K562 (cell line): ENCODE data around the gene ZNF513. TPM values are rescaled to one million over a fixed set of nuclear protein-coding genes. Genes with fewer than 3 reads are reported as not detected.

Experiments used
- ELF1 ChIP-seq: fragments of 200-800 bp; sonication (Bioruptor generic); IDR thresholded peaks from 2 replicates; pipeline ENCODE4 v1.6.1; 2016; ENCODE audit warnings: missing genetic modification characterization, missing compliant biosample characterization
- ELF2 ChIP-seq: fragments of 250-450 bp; sonication (Bioruptor Pico); IDR thresholded peaks from 2 replicates; pipeline ENCODE4 v1.5.0; 2021; ENCODE audit warnings: mild to moderate bottlenecking
- HDAC2 ChIP-seq: fragments of 450-650 bp; IDR thresholded peaks from 2 replicates; pipeline ENCODE4 v1.6.1; 2016; ENCODE audit warnings: mild to moderate bottlenecking
- KAT2B ChIP-seq: IDR thresholded peaks from one replicate; pipeline ENCODE4 v1.6.1; 2012; ENCODE audit warnings: low read depth, mild to moderate bottlenecking, control low read depth, inconsistent platforms, low read length, moderate library complexity
- KHSRP ChIP-seq: fragments of 450-650 bp; IDR thresholded peaks from 2 replicates; pipeline ENCODE4 v1.6.1; 2017
- MTA3 ChIP-seq: fragments of 450-650 bp; formaldehyde crosslinking; IDR thresholded peaks from 2 replicates; pipeline ENCODE4 v1.6.1; 2017; ENCODE audit warnings: mild to moderate bottlenecking, borderline replicate concordance
- POLR2AphosphoS2 ChIP-seq: IDR thresholded peaks from 2 replicates; pipeline ENCODE4 v1.6.1; 2012; ENCODE audit warnings: low read length, improper control_type of control experiment
- PTTG1 ChIP-seq: fragments of 450-650 bp; IDR thresholded peaks from 2 replicates; pipeline ENCODE4 v1.6.1; 2016; ENCODE audit warnings: low read depth, mild to moderate bottlenecking, missing genetic modification characterization, missing compliant biosample characterization
- RBFOX2 ChIP-seq: fragments of 200-400 bp; formaldehyde crosslinking; IDR thresholded peaks from 2 replicates; pipeline ENCODE4 v1.6.1; 2017; ENCODE audit warnings: low read depth, mild to moderate bottlenecking, low read length, moderate library complexity
- RBM22 ChIP-seq: fragments of 200-400 bp; formaldehyde crosslinking; IDR thresholded peaks from 2 replicates; pipeline ENCODE4 v1.6.1; 2018; ENCODE audit warnings: low read length, low read depth; ENCODE audit not compliant: poor library complexity, severe bottlenecking
- TAL1 ChIP-seq: fragments of 450-650 bp; IDR thresholded peaks from 2 replicates; pipeline ENCODE4 v1.6.1; 2016; ENCODE audit warnings: mild to moderate bottlenecking
- TARDBP ChIP-seq: fragments of 450-650 bp; IDR thresholded peaks from 2 replicates; pipeline ENCODE4 v1.6.1; 2016
- ZNF165 ChIP-seq: fragments of 250-450 bp; sonication (Bioruptor Pico); IDR thresholded peaks from 2 replicates; pipeline ENCODE4 v1.4.0; 2020; ENCODE audit warnings: borderline replicate concordance
- polyA plus RNA-seq, 8 experiments: library from polyadenylated mRNA; depleted of rRNA in 4 of 8; stranded (reverse) in 5 of 8; unstranded in 3 of 8; fragments of >200 nt; fragmentation: Nextera tagmentation in 2 of 8; fragmentation: Illumina TruSeq in 1 of 8; extraction: Ambion mirVana in 2 of 8; extraction: Trizol in 1 of 8; gene quantifications; 2 replicates each; pipeline versions ENCODE4 v1.2.1 to v1.2.3, GENCODE V29; 2011 to 2014; ENCODE audit warnings: inconsistent platforms in 1 of 8, missing spikeins in 1 of 8
- total RNA-seq, 7 experiments: library from RNA; depleted of rRNA in 6 of 7; stranded (reverse); fragments of >200 nt in 6 of 7; fragmentation: Illumina TruSeq in 2 of 7; extraction: Trizol in 2 of 7; gene quantifications; 2 replicates each; pipeline versions ENCODE4 v1.2.1 to v1.2.3, GENCODE V29; 2011 to 2021; ENCODE audit warnings: low replicate concordance in 1 of 7
- TF ChIP-seq, protein P1 (sequence below): fragments of 250-450 bp; sonication (Bioruptor Pico); IDR thresholded peaks from 2 replicates; pipeline ENCODE4 v1.8.0; 2021; ENCODE audit warnings: mild to moderate bottlenecking, moderate library complexity
- TF ChIP-seq, protein P2 (sequence below): fragments of 250-450 bp; sonication (Bioruptor Pico); IDR thresholded peaks from 2 replicates; pipeline ENCODE4 v1.9.0; 2021; ENCODE audit warnings: mild to moderate bottlenecking, inconsistent platforms
- TF ChIP-seq, protein P3 (sequence below), 3 experiments: fragments of 200-800 bp in 1 of 3; fragments of 250-450 bp in 1 of 3; fragments of 450-650 bp in 1 of 3; sonication (Bioruptor Pico) in 1 of 3; sonication (Bioruptor generic) in 1 of 3; formaldehyde crosslinking in 1 of 3; IDR thresholded peaks; 2 replicates each; pipeline versions ENCODE4 v1.6.1 to v1.8.0; 2016 to 2022; ENCODE audit warnings: mild to moderate bottlenecking in 2 of 3, missing genetic modification characterization in 2 of 3, missing compliant biosample characterization in 1 of 3, moderate library complexity in 1 of 3
- TF ChIP-seq, protein P4 (sequence below): fragments of 450-650 bp; IDR thresholded peaks from 2 replicates; pipeline ENCODE4 v1.6.1; 2014; ENCODE audit warnings: low read depth, mild to moderate bottlenecking, moderate library complexity, borderline replicate concordance

ZNF513 gene
- total and polyA plus RNA-seq, 9 of the 15 experiments (the other 6 are each of a cell fraction or from before 2014, with no cell fraction given): 0.04 to 13.6 (median 4.4) TPM

DNA sequence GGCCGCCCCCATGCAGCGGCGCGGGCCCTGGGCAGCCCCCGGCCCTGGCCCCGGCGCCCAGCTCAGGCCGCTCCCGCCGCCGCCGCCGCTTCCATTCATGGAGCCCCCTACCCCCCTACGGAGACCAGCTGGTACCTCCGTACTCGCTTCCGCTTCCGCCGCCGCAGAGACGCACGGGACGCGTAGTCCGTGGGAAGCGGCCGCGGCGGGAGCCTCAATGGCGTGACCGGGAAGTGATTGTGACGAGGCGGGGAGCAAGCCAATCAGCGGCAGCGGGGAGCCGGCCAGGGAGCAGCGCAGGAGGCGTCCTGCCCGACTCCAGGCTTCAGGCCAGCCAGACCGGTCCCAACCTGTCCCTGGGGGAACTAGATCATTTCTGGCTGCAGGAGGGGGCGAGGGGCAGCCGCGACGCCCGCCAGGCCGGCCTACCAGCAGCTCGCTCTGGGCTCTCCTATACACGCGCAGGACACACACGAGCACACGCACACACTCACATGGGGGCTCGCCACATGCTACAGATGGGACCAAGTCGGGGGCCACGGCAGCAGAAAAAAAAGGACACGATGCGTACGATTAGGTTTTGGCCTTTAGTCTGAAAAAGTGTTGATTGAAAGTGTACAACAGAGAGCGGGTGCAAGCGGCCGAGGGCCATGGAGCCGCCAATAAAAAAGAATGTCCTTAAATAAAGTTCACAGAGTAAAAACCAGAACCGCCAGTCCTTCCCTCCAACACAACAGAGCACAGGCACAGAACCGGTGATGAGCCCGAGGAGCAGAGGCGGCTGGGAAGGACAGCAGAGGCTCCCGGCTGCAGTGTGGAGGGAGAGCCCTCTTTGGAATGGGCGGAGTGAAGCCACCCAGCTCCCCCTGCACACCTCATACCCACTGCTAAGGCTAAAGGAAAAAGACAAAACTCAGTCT is at the start of gene ZNF513 (continued):
- TF ChIP-seq, protein P1, sequence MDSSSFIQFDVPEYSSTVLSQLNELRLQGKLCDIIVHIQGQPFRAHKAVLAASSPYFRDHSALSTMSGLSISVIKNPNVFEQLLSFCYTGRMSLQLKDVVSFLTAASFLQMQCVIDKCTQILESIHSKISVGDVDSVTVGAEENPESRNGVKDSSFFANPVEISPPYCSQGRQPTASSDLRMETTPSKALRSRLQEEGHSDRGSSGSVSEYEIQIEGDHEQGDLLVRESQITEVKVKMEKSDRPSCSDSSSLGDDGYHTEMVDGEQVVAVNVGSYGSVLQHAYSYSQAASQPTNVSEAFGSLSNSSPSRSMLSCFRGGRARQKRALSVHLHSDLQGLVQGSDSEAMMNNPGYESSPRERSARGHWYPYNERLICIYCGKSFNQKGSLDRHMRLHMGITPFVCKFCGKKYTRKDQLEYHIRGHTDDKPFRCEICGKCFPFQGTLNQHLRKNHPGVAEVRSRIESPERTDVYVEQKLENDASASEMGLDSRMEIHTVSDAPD: no peak
- TF ChIP-seq RBFOX2 (peak; percentile 88), MTA3 (0 out of 2 replicates have a peak, but pooled peaks have one; percentile 42), HDAC2 (peak; percentile 41; the same call in 1 of the 2 replicates), KHSRP (no peak), ZNF165 (0 out of 2 replicates have a peak, but pooled peaks have one; percentile 23), KAT2B (no peak), PTTG1 (tag) (no peak), TAL1 (no peak), TARDBP (peak; percentile 90; the same call in 1 of the 2 replicates), POLR2AphosphoS2 (peak; percentile 100), RBM22 (peak; percentile 86), ELF1 (tag) (peak; percentile 93), ELF2 (CRISPR knock-in tag) (peak; percentile 18; the same call in 1 of the 2 replicates)
- TF ChIP-seq, protein P2, sequence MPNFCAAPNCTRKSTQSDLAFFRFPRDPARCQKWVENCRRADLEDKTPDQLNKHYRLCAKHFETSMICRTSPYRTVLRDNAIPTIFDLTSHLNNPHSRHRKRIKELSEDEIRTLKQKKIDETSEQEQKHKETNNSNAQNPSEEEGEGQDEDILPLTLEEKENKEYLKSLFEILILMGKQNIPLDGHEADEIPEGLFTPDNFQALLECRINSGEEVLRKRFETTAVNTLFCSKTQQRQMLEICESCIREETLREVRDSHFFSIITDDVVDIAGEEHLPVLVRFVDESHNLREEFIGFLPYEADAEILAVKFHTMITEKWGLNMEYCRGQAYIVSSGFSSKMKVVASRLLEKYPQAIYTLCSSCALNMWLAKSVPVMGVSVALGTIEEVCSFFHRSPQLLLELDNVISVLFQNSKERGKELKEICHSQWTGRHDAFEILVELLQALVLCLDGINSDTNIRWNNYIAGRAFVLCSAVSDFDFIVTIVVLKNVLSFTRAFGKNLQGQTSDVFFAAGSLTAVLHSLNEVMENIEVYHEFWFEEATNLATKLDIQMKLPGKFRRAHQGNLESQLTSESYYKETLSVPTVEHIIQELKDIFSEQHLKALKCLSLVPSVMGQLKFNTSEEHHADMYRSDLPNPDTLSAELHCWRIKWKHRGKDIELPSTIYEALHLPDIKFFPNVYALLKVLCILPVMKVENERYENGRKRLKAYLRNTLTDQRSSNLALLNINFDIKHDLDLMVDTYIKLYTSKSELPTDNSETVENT (CRISPR knock-in tag): peak; percentile 25; the same call in 1 of the 2 replicates
- TF ChIP-seq, protein P3, sequence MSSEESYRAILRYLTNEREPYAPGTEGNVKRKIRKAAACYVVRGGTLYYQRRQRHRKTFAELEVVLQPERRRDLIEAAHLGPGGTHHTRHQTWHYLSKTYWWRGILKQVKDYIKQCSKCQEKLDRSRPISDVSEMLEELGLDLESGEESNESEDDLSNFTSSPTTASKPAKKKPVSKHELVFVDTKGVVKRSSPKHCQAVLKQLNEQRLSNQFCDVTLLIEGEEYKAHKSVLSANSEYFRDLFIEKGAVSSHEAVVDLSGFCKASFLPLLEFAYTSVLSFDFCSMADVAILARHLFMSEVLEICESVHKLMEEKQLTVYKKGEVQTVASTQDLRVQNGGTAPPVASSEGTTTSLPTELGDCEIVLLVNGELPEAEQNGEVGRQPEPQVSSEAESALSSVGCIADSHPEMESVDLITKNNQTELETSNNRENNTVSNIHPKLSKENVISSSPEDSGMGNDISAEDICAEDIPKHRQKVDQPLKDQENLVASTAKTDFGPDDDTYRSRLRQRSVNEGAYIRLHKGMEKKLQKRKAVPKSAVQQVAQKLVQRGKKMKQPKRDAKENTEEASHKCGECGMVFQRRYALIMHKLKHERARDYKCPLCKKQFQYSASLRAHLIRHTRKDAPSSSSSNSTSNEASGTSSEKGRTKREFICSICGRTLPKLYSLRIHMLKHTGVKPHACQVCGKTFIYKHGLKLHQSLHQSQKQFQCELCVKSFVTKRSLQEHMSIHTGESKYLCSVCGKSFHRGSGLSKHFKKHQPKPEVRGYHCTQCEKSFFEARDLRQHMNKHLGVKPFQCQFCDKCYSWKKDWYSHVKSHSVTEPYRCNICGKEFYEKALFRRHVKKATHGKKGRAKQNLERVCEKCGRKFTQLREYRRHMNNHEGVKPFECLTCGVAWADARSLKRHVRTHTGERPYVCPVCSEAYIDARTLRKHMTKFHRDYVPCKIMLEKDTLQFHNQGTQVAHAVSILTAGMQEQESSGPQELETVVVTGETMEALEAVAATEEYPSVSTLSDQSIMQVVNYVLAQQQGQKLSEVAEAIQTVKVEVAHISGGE (CRISPR knock-in tag; IDR thresholded peaks at IDR 0.05): peak in 2 of 3 experiments; percentile 44 to 92; a peak in 2 of 6 replicates
- TF ChIP-seq, protein P4, sequence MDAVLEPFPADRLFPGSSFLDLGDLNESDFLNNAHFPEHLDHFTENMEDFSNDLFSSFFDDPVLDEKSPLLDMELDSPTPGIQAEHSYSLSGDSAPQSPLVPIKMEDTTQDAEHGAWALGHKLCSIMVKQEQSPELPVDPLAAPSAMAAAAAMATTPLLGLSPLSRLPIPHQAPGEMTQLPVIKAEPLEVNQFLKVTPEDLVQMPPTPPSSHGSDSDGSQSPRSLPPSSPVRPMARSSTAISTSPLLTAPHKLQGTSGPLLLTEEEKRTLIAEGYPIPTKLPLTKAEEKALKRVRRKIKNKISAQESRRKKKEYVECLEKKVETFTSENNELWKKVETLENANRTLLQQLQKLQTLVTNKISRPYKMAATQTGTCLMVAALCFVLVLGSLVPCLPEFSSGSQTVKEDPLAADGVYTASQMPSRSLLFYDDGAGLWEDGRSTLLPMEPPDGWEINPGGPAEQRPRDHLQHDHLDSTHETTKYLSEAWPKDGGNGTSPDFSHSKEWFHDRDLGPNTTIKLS: peak; percentile 87
